ENCODE results near the gene CD93.

CD93 gene

DNA sequence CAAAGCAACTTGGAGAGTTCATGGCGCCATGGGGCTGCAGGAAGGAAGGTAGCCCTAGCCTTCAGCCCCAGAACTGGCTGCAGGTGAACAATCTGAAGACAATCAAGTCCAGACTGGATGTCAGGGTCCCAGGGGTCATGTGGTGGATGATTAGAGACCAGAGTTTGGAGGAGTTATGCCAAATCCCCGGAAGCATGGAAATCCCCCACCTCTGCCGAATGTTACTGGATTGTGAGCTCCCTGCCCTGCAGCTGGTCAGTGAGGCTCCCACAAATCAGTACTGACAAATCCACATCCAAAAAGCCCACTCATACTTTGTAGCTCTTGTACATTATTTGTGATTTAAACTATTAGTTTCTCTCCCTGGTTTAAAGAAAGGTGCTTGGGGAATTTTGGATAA lies 21.3 kb upstream of the CD93 start:
- TF ChIP-seq CTCF (IDR thresholded peaks at IDR 0.05; ENCODE audit: control insufficient read depth, extremely low read depth, insufficient read depth): no peak

GRCh38 chr20:23106271-23106851 lies 20.2 kb upstream of the CD93 start:
- TF ChIP-seq CTCF (IDR thresholded peaks at IDR 0.05; ENCODE audit: control insufficient read depth, extremely low read depth, insufficient read depth): no peak
- no peak overlapping the region for H3K4me3 ChIP-seq (ENCODE audit: low read depth, low read length)
- peak; percentile 35 for DNase-seq (ENCODE audit: low read depth)

More for the DNA sequence above, 21.3 kb upstream of the CD93 start:
- H3K4me3 ChIP-seq (ENCODE audit: low read depth, low read length): no peak overlapping the region
- DNase-seq (ENCODE audit: low read depth): no peak

DNA sequence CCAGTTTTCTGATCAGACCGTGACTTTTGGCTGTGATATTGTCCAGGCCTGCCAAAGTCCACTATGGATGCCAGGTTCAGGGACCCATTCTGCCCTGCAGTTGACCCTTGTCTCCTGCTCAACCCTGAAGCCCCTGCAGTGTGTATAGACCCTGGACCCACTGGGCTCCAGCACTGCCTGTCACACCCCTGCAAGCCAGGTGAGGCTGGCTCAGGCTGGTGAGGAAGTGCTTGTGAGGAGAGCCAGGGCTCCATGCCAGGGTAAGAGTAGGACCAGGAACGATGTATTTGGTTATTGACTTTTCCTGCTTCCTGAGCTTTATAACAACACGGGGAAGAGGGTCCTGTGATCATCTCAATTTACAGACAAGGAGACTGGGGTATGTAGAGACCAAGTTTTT lies 19.1 kb upstream of the CD93 start:
- TF ChIP-seq CTCF (IDR thresholded peaks at IDR 0.05; ENCODE audit: control insufficient read depth, extremely low read depth, insufficient read depth): no peak
- H3K4me3 ChIP-seq (ENCODE audit: low read depth, low read length): no peak overlapping the region
- no peak for DNase-seq (ENCODE audit: low read depth)

DNA sequence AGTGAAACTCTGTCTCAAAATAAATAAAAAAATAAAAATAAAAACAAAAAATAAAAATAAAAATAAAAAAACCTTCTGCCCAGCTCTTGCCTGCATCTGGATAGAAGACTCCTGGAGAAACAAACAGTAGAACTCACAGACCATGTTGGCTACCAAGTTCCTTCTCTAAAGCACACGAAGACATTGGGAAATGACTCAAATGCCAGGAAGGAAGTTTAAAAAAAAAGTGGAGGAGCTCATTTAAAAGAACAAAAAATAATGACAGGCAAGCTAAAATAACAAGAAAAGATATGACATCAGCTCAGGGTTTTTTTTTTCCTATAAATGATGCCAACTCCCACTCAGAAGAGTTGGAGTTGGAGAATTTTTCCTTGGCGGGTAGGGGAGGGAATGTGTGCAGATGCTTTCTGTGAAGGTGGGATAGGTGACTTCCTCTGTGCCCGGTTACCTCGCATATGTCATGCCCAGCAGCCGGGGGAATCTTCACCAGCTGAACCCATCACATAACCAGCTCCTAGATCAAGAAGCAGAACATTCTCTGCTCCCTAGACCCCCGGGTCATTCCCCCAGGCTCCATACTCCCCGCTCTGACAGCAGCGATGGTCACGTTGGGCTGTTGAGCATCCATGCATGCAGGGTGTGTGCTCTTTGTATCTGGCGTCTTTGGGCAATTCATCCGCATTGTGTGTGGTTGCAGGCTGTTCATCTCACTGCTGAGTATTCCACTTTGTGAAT lies 17.3 kb upstream of the CD93 start:
- no peak for DNase-seq (ENCODE audit: low read depth)
- TF ChIP-seq CTCF (IDR thresholded peaks at IDR 0.05; ENCODE audit: control insufficient read depth, extremely low read depth, insufficient read depth): no peak

GRCh38 chr20:23101696-23102406 lies 15.7 kb upstream of the CD93 start:
- TF ChIP-seq CTCF (IDR thresholded peaks at IDR 0.05; ENCODE audit: control insufficient read depth, extremely low read depth, insufficient read depth): no peak
- H3K4me3 ChIP-seq (ENCODE audit: low read depth, low read length): no peak overlapping the region
- no peak for DNase-seq (ENCODE audit: low read depth)

More for the DNA sequence above, 17.3 kb upstream of the CD93 start:
- H3K4me3 ChIP-seq (ENCODE audit: low read depth, low read length): no peak overlapping the region

DNA sequence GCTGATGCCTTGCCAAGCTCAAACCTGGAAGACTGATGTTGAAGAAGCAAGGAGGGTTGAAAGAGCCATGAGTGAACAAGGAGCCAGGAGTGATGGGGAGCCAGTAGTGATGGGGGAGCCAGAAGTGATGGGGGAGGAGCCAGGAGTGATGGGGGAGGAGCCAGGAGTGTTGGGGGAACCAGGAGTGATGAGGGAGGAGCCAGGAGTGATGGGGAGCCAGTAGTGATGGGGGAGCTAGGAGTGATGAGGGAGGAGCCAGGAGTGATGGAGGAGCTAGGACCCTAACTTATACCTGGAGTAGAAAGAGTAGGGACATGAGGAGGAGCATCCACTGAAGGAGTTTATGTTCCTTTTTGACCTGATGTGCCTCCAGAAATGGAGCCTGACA lies 14.6 kb upstream of the CD93 start:
- no peak for DNase-seq (ENCODE audit: low read depth)
- no peak for TF ChIP-seq CTCF (IDR thresholded peaks at IDR 0.05; ENCODE audit: control insufficient read depth, extremely low read depth, insufficient read depth)
- no peak overlapping the region for H3K4me3 ChIP-seq (ENCODE audit: low read depth, low read length)
